ENCODE measurements around the gene TBC1D20.
"Not testable (repeated sequence)": the region's sequence is repeated elsewhere in the genome, so short reads cannot be mapped to it uniquely, and the experiment has no call there.

TBC1D20 gene

DNA sequence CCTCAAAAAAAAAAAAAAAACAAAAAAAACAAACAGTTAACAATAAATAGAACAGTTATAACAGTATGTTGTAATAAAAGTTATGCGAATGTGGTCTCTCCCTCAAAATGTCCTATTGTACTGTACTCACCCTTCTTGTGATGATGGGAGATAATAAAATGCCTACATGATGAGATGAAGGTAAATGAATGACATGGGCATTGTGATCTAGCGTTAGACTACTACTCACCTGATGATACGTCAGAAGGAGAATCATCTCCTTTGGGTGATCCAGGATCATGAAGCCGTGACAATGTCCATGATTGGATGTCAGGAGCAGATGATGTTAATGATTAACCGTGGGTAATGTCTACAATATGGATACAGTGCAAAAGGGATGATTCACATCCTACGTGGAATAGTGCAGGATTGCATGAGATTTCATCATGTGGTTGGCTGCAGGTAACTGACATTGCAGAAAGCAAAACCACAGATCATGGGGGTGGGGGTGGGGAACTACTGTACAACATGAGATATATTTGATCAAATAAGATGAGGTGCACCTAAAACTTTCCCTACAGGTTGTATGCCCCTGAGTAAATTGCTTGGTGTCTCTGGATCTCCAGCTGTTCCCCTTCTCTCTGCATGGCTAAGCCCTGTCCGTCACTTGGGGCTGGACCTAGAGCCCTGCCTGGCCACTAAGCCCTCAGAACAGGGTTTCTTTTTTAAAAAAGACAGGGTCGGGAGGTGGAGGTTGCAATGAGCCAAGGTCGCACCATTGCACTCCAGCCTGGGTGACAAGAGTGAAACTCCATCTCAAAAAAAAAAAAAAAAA lies 60.4 kb downstream of the TBC1D20 start:
- DNase-seq (ENCODE audit: low read depth), result no peak

DNA sequence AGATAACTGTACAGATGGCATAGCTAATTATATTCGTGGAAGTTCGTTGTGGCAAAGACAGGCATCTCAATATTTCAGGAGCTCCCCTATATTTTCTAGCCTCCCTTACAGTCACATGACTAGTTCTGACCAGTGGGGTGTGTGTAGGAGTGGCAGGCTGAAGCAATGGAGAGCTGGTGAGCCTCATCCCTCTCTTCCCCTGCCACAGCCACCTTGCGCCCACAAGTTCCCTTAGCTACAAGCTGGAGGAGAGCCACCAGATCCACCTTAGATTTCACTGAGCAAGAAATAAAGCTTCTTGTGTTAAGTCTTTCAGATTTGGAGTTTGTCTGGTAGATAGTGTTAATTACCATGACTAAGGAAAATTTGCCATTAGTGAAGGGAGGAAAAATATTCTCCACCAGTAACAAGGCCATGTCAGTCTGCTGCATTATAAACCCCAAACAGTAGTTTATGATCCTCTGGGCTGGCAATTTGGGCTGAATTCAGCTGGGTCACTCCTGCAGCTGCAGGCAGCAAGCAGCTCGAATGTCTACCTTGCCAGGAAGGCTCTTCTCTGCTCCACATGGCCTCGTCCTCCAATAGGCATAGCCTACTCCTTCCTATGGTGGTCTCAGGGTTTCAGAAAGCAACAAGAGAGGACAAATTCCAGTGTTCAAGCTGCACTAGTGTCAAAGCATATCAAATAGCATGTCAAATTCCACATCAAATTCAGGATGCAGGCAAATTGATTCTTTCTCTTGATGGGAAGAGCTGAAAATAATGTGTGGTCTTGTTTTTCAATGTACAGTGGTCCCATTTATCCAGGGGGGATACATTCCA lies 61.7 kb downstream of the TBC1D20 start:
- DNase-seq (ENCODE audit: low read depth), result no peak

DNA sequence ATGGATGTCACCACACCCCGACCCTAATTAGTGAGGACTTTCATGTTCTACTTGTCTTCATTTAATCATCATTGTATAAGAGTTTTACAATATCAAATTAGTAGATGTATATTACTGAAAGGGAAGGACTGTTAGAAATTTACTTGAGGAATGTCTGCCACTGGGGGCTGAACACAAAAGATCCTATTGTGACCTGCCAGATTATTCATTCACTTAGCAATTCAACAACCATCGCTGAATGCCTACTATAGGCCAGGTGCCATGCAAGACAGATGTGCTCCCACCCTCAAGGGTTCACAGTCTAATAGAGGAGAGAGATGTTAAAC lies 62.2 kb downstream of the TBC1D20 start:
- DNase-seq (ENCODE audit: low read depth), result no peak

DNA sequence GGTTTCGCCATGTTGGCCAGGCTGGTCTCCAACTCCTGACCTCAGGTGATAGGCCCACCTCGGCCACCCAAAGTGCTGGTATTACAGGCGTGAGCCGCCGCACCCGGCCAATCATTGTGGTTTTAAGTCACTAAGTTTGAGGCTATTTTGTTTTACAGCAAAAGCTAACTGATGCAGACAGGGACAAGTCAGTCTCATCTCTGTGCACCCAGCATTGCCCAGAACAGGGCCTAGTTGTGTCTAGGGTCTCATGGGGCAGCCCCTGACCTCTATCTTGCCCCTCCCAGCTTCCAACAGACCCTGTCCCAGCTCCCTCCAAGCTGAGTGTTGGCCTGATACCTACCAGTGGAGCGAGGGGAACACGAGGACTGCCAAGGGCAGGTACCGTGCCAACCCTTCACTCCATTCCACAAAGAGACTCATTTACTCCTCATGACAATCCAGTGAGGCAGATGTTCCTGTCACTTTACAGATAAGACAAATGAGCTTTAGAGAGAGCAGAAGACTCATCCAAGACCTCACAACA lies 63.1 kb downstream of the TBC1D20 start:
- DNase-seq (ENCODE audit: low read depth), result no peak

DNA sequence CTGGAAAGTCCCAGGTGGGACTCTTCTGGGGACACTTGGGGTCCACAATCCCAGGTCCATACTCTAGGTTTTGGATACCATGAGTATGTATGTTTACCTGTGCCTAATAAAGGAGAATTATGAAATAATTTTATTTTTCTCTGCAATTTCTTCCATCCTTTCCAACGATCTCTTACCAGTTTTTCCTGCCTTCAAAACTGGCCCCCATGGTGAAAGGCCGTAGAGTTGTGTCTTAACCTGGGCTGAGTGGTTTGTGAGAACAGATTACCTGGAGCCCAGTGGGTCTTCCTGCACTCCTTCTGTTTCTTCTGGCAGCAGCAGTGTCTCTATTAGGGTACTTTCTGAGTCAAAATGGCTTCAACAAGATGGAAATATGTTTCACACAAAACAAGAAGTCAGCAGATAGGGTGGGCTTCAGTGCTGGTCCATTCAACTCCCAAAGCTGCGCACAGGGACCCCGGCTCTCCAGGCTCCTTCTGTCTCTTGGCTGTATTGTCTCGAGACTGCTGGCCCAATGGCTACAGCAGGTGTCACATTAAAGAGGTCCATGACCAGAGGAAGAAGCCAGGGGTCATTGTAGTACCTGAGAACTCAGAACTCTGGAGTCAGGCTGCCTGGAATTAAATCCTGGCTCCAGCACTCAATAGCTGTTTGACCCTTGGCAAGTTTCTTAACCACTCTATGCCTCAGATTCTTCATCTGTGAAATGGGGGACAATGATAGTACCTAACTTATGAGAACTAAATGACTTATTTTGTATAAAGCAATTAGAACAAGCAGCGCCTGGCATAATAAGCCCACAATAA lies 64.7 kb downstream of the TBC1D20 start:
- no peak for DNase-seq (ENCODE audit: low read depth)

DNA sequence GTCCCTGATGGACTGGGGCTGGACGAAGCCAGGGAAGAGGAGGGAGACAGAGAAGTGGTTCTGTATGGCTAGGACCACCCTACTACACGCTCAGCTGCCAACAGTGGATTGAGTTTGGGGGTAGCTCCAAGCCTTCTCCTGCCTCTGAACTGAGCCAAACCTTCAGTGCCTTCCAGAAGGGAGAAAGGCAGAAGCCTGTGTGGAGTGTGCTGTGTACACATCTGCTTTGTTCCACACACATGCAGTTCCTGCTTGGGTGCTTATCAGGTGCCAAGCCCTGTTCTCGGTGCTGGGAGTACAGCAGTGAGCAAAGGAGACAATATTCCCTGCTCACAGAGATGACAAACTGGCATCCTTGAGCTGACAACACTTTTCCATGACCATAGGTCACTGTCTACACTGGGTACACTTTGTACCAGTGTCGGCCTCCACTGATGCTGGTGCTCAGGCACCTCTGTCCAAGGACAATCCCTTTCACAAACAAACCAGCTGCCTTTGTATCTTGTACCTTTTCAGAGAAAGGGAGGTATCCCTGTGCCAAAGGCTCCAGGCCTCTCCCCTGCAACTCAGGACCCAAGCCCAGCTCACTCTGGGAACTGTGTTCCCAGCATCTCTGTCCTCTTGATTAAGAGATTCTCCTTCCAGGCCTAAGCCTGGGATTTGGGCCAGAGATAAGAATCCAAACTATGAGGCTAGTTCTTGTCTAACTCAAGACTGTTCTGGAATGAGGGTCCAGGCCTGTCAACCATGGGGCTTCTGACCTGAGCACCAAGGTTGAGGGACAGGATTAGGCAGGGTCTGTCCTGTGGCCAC lies 65.5 kb downstream of the TBC1D20 start:
- no peak for DNase-seq (ENCODE audit: low read depth)

DNA sequence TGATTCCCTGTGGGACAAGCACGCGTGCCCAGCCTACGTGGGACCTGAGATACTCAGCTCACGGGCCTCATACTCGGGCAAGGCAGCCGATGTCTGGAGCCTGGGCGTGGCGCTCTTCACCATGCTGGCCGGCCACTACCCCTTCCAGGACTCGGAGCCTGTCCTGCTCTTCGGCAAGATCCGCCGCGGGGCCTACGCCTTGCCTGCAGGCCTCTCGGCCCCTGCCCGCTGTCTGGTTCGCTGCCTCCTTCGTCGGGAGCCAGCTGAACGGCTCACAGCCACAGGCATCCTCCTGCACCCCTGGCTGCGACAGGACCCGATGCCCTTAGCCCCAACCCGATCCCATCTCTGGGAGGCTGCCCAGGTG lies 66.1 kb downstream of the TBC1D20 start:
- DNase-seq (ENCODE audit: low read depth), result no peak

DNA sequence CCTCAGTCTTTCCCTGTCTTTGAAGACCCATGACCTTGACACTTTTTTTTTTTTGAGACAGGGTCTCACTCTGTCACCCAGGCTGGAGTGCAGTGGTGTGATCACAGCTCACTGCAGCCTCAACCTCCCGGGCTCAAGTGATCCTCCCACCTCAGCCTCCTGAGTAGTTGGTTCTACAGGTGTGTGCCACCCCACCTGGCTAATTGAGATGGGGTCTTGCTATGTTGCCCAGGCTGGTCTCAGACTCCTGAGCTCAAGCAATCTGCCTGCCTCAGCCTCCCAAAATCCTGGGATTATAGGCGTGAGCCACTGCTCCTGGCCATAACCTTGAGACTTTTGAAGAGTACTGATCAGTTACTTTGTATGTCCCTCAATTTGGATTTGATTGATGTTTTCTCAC lies 69.0 kb downstream of the TBC1D20 start:
- not testable (repeated sequence) for DNase-seq (ENCODE audit: low read depth)

DNA sequence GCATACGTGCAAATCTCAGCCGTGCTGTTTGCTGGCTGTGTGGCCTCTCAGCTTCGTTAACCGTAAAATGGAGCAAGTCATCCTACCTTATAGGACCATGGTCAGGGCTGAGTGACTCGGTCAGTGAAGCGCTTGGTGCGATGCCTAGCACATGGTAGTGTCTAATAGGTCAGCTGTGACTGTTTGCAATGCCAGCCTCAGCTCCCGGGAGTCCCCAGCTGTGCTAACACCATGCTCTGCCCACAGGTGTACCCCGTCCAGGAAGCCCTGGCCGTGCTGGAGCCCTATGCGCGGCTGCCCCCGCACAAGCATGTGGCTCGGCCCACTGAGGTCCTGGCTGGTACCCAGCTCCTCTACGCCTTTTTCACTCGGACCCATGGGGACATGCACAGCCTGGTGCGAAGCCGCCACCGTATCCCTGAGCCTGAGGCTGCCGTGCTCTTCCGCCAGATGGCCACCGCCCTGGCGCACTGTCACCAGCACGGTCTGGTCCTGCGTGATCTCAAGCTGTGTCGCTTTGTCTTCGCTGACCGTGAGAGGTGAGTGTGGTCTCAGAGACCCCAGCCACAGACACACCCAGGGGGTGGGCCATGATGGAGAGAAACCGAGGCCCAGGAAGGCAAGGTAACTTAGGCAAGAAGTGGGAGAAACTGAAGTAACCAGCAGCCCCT lies 71.2 kb downstream of the TBC1D20 start:
- DNase-seq (ENCODE audit: low read depth), result no peak

DNA sequence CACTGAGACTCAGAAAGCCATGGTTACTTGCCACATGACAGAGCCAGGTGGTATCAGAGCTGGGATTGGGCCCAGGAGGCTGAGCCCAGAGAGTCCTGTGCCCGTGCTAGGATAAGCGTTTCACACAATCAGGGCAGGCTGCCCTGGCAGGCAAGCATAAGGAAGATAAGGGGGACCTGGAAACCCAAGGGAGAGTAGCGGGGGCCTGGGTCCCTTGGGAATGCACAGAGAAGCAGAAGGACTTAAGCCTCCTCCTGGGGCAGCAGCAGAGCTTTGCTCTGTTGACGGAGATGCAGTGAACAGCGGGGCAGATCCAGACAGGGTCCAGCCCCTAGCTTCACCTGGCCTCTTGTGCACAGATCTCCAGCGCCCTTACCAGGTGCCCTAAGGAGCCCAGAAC lies 73.1 kb downstream of the TBC1D20 start:
- no peak for DNase-seq (ENCODE audit: low read depth)

DNA sequence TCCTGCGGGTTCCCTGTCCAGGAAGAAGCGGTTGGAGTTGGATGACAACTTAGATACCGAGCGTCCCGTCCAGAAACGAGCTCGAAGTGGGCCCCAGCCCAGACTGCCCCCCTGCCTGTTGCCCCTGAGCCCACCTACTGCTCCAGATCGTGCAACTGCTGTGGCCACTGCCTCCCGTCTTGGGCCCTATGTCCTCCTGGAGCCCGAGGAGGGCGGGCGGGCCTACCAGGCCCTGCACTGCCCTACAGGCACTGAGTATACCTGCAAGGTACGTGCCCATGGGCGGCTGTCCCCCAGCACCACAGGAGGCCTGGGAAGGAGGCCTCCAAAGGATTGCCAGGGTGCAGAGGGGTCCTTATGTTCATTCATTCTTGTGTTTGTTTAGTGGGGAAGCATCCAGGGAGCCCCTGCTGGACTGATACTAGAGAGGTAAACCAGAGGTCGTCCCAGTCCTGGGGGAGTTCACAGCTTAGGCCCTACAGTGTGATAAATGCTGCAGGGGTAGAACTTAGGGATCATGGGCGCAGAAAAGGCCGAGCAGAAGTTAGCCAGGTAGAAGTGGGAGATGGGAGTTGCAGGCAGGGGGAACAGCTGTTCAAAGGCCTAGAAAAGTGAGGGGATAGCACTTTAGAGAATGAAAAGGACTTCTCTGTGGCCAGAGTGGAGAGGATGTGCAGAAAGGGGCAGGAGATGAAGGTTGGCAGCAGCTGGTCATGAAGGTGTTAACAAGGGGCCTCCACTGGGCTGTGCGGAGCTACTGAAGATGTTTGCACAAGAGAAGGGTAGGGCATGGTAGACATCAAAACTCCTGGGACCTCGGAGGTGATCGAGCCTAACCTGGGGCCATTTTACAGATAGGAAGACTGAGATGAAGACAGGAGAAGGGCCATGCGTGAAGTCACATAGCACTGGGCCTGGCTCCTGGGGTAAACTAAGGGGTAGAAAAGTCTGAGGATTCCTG lies 74.0 kb downstream of the TBC1D20 start:
- no peak for DNase-seq (ENCODE audit: low read depth)

DNA sequence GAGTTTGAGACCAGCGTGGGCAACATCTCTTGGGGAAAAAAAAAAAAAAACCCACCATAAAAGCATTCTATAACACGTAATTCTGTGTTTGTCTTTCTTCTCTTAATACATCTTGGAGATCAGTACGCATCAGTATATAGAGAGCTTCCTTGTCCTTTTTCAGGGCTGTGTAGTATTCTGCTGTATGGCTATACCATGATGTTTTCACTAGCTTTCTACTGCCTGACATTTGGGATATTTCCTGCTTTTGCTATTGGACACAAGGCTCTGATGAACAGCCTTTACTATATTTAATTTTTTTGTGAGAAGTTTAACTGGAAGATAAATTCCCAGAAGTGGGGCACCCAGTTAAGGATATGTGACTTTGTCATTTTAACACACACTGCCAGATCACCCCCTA lies 74.8 kb downstream of the TBC1D20 start:
- no peak for DNase-seq (ENCODE audit: low read depth)

DNA sequence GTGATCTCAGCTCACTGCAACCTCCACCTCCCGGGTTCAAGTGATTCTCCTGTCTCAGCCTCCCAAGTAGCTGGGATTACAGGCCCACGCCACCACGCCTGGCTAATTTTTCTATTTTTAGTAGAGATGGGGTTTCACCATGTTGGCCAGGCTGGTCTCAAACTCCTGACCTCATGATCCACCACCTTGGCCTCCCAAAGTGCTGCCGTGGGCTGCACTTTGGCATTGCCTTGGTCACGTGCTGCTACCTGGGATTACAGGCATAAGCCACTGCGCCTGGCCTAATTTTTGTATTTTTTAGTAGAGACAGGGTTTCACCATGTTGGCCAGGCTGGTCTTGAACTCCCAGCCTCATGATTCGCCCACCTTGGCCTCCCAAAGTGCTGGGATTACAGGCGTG lies 75.7 kb downstream of the TBC1D20 start:
- not testable (repeated sequence) for DNase-seq (ENCODE audit: low read depth)

All from activated T-cell treated with anti-CD3 and anti-CD28 coated beads for 1 hour (primary cell).